SW480 (cell line): ENCODE data around the gene UBL4A.
A peak's percentile ranks its signal among the peaks of the same experiment; 100 is the strongest.

Experiments used
- DNase-seq: peaks from one replicate; pipeline ENCODE4 v3.0.0-alpha.2; 2016; ENCODE audit warnings: low spot score

The UBL4A gene

DNA sequence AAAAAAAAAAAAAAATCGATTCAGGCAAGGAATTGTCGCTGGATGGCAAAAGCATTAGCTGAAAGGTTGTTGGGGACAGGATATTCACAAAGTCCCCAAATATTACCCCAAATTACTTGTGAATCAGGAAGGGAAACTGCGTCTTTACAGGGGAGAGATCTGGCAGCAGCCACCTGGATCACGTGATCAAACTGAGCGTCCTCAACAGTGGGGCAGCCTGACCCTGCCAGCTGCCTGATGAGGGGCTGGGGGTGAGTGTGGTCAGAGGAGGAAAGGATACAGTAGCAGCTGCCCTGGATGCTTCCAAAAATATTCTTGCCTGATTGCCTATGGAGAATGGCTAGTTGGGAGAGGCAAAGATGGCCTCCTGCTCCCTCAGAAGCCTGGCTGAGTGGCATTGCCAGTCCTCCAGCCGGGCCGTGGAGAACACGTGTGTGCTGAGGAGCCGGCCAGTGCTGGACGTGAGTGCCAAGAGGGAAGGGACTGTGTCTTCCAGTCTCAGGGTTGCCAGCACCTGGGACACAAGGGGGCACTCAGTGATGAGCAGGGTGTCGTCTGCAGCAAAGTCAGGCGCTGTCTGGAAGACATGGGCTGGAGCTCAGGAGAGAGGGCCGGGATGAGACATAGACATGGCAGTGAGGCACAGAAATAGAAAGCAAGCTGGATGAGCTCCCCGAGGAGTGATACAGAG is 4.4 kb downstream of the UBL4A start:
- DNase-seq = no peak

DNA sequence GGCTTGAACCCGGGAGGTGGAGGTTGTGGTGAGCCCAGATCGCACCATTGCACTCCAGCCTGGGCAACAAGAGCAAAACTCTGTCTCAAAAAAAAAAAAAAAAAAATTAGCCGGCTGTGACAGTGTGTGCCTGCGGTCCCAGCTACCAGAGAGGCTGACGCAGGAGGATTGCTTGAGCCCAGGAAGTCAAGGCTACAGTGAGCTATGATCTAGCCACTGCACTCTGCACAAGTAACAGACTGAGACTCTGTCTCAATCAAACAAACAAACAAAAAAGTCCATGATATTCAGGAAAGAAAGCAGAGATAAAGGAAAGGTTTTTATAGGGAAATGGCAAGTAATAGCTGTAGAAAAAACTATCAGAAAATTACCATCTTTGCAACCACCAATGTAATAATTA is 5.2 kb downstream of the UBL4A start:
- no peak for DNase-seq

DNA sequence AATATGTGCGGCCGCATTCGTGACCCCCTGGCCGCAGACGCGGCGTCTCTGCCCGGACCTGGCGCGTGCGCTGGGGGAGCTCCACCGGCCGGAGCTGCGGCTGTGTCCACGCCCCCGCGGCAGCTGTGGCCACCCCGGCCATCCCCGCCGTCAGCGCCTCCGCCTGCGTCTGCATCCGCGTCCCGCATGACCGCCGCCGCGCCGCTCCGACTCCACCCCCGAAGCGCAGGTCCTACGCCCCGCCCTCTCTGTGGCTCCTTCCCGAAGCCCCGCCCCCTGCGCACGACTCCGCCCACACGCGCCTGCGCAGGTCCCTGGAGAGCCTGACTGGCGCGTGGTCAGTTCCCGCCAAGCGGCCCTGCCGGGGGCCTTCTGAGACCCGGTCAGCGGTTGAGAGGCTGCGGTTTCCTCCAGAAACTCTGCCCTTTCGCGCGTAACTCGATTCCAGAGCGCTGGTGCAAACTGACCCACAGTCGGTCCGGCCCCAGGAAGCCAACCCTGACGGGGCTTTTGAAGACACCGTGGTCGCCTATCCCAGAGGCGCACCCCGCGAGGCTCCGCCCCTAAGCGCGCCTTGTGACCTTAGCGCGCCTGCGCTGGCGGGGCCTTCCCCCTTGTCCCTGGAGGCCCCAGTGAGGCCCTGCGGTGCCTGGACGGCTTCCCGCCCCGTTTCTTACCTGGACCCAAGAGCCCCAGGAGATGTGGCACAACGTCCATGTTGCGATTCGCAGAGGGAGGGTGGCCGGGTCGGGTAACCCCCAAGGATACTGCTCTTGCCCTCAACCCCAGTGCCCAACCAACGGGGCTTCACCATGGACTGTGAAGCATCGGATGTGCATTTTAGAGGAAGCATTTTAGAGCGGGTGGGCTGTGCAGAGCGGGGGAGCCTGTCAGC is 7.4 kb downstream of the UBL4A start, which contains the start of gene LAGE3:
Gene LAGE3 (minus strand): TSS at position 554 of the 895 bp plus-strand sequence. CDS start 366 bp downstream, at position 188.
- DNase-seq = peak; percentile 82

DNA sequence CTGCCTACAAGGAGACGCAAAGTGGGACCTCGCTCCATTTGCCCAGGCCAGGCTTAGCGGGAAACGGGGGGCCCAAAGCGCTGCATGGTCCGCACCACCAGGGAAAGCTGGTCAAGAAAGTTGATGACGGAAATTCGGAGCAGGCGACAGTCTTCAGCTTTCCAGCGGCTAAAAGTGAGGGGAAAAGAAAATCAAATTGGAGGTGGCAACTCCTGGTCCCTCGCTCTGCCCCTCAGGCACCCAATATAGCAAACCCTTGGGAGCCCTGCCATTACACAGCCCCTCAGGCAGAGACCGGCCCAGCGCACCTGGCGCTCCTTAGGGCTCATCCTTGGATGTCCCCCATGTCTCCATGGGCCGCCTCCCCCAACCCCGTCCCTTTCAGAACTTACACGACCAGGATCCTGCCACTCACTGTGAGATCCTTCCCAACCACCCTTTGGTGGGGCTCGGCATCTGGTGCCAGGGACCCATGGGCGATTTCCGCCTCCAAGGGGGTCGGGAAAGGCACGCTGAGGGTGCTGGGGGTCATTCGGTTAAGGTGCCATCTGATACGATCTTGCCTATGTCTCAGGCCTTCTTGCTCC is 8.4 kb downstream of the UBL4A start:
- DNase-seq = no peak

DNA sequence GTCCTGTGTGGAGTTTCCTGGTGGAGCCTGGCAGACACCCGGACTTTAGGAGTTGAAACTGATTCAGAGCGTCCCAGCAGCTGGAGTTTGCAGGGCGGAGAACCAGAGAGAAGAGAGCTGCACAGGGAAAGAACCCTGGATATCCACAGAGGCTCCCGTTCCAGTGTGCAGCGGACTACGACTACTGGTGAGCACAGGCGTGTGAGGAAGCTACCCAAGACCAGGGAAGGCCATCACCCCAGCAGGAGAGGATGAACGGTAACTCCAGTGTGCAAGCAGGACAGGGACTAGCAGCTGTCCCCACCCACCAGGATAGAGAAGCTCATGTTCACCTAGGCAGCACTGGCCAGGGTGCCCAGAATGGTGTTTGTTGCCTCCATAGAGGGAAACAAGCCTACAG is 9.6 kb downstream of the UBL4A start:
- DNase-seq = no peak

DNA sequence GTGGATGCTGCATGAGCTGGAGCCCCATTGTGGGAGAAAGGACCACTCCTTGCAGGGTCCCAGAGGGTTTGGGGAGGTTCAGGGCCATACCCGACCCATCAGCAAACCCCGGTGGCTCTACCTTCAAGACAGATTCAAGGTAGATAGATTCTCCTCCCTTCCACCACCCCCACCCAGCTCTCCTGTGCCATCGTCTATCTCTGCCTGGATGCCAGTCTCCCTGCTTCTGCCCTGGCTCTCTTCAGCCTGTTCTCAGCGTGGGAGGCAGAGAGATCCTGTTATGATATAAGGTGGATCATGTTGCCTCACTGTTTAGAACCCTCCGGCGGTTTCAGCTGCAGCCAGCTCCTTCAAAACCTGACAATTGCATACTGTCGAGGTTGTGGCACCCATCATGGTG is 12.7 kb downstream of the UBL4A start:
- no peak for DNase-seq

DNA sequence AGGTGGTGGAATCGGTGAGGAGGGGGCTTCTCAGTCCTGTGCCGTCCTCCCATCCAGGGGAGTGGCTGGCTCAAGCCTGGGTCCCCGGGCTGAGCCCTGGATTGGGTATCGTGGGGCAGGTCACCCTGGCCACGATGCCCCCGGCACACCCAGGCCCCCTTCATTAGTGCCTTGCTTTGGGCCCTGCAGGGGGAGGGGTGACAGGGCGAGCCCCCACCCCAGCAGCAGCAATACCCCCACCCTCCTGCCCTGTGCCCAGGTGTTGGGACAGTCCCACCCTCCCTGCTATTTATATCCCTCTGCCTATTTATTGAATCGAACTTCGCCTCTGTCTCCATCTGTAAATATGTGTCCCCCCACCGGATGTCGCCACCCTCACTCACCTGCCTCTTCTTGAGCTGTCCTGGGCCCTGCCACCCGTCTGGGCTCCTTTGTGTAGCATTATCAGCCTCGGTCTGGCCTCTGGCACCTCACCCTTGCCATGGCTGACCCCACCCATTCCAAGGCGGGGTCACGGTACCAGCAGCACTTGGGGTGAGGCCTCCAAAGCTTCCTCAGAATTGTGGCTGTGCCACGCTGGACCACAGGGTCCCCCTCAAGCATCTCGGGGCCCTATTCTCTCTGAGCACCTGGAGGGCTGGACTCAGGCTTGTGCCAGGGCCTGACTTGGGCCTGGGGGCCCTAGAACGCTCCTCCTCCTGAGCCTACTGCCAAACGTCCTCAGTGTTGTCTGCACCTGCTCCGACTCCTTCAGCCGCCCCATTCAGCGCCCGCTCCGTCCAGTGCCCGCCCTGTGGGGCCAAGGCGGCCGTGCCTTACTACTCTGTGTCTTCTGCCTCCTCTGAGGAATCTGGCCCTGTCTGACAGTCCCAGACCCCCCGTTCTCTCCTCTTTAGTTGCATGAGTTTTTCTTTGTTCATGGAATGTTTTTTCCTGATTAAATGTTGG is 13.5 kb downstream of the UBL4A start:
- no peak for DNase-seq

DNA sequence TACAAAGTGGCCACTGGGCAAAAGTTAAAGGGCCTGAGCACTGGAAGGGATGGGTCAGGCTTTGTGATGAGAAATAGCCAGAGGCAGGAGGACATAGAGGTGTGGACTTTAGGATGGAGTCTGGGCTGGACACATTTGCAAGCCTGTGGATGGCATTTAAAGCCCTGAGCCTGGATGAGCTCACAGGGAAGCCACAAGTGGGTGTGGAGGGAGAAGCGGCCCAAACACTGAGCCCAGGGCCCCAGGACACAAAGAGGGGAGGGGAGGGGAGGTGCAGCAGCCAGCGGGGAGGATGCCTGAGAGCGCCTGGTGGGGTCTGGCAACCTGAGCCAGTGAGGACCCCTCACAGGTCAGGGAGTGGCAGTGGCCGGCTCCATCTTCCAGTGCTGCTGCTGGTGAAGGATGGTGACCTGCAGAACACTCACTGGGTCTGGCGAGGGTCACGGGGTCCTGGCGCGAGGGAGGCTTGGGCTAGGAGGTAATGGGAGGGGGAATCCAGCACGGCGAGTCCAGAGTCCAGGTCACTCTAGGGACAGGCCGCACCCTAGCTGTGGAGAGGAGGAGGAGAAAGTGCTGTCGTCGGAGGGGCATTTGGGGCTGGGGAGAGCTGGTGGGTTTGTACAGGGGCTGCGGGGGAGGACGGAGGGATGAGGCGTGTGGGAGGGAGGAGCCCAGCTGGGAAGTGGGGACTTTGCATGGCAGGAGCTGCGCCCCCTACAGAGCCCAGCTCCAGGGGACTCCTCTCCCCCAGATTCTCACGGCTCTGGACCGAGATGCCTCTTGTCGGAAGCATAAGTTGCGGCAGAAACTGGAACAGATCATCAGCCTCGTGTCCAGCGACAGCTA is 14.4 kb downstream of the UBL4A start:
- DNase-seq = no peak

DNA sequence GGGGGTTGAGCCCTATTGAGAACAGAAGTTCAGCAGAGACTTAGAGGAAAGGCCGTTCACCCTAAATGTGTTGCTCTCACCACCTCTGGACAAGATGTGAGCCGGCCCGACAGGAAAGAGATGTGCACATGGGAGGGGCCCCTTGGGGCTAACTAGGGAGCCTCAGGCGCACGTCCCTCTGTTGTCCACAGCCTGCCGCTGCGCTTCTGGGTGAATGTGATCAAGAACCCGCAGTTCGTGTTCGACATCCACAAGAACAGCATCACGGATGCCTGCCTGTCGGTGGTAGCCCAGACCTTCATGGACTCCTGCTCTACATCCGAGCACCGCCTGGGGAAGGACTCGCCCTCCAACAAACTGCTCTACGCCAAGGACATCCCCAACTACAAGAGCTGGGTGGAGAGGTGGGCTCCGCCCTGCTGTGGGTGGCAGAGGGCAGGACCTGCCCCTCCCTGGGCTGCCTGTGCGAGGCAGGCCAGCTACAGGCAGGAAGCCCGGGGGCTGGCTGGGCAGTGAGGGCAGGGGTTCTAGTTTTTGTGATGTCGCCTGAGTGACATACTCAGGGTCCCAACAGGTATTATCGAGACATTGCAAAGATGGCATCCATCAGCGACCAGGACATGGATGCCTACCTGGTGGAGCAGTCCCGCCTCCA is 15.4 kb downstream of the UBL4A start:
- no peak for DNase-seq

DNA sequence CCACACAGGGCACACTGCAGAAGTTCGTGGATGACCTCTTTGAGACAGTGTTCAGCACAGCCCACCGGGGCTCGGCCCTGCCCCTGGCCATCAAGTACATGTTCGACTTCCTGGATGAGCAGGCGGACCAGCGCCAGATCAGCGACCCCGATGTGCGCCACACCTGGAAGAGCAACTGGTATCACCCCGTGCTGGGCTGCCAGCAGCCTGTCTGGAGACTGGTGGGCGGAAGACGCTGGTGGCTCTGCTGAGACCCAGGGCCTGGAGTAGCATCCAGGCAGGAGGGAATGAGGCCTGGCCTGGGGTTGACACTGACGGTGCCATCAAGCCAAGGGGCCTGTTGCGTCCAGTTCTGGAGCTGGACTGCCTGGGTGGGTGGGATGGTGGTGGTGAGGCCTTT is 16.0 kb downstream of the UBL4A start:
- DNase-seq = no peak

DNA sequence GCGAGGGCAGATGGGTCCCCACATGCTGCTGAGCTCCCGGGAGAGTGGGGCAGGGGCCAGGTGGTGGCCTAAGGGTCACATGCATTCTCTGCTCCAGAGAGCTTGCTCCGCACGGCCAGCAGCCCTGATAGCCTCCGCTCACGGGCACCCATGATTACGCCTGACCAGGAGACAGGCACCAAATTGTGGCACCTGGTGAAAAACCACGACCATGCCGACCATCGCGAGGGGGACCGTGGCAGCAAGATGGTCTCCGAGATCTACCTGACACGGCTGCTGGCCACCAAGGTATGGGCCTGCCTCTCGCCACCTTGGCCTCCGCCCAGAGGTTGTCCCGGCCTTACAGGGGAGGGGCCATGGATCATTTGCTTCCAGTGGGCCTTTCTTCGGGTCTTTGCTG is 16.5 kb downstream of the UBL4A start:
- no peak for DNase-seq

DNA sequence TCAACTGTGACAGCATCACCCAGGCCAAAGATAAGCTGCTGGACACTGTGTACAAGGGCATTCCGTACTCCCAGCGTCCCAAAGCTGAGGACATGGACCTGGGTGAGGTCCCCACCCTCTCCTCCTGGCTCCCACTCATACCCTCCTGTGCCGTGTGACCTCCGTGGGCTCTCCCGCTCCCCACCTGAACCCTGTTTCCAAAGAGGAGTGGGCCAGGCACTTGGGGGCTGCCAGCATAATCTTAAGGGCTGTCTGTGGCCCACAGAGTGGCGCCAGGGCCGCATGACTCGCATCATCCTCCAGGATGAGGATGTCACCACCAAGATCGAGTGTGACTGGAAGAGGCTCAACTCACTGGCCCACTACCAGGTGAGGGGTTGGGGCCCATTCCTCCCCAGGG is 17.3 kb downstream of the UBL4A start:
- DNase-seq = no peak

DNA sequence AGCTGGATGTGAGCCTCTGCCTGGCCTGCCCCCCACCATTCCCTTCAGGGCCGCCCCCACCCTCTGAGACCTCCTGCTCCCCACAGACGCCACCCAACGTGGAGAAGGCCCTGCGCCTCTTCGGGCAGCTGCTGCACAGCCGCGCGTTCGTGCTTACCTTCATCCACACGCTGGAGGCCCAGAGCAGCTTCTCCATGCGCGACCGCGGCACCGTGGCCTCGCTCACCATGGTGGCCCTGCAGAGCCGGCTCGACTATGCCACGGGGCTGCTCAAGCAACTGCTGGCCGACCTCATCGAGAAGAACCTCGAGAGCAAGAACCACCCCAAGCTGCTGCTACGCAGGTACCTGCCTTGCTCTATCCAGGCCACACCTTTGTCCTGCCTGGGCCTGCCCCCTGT is 18.2 kb downstream of the UBL4A start:
- DNase-seq = no peak

DNA sequence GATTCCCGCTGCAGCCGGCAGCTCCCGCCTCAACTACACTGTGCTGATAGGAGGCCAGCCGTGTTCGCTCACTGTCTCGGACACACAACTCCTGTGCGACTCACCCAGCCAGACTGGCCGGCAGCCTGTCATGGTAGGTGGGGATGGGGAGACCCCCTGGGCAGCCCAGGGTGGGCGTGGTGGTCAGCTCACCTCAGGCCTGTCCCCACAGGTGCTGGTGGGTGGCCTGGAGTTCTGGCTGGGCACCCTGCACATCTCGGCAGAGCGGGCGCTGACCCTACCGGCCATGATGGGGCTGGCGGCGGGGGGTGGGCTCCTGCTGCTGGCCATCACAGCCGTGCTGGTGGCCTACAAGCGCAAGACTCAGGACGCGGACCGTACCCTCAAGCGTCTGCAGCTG is 18.9 kb downstream of the UBL4A start:
- DNase-seq = no peak

DNA sequence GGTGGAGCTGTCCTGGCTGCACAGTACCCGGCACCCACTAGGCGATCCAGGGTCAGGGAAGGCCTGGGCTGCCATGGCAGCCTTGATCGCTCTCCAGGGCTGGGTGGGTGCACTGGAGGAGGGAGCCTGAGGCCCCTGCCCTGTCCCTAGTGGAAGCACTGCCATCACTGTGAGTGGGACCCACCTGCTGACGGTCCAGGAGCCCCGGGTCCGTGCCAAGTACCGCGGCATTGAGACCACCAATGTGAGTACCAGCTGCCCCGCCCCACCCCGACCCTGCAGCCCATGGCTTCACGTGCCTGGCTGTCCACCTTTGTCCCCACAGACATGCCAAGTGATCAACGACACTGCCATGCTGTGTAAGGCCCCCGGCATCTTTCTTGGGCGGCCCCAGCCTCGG is 19.5 kb downstream of the UBL4A start:
- DNase-seq = no peak

DNA sequence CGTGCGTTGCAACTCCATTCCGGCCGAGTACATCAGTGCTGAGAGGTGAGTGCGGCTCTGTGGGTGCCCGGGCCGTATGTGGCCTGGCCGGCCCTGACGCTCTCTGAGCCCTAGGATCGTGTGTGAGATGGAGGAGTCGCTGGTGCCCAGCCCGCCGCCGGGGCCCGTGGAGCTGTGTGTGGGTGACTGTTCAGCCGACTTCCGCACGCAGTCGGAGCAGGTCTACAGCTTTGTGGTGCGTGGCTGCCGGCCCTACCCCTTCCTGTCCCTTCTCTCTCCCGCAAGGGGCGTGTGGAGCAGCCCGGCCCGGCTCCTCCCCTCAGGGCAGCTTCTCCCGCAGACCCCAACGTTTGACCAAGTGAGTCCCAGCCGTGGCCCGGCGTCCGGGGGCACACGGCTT is 20.4 kb downstream of the UBL4A start:
- no peak for DNase-seq

DNA sequence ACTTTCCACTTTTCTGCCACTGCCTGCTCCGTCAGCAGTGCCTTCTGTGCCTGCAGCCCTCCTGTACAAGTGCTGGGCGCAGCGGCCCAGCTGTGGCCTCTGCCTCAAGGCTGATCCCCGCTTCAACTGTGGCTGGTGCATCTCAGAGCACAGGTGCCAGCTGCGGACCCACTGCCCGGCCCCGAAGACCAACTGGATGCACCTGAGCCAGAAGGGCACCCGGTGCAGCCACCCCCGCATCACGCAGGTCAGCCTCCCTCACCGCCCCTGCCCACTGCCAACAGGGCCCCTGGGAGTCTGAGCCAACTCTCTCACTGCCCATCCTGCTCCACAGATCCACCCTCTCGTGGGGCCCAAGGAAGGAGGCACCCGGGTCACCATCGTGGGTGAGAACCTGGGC is 20.8 kb downstream of the UBL4A start:
- no peak for DNase-seq

DNA sequence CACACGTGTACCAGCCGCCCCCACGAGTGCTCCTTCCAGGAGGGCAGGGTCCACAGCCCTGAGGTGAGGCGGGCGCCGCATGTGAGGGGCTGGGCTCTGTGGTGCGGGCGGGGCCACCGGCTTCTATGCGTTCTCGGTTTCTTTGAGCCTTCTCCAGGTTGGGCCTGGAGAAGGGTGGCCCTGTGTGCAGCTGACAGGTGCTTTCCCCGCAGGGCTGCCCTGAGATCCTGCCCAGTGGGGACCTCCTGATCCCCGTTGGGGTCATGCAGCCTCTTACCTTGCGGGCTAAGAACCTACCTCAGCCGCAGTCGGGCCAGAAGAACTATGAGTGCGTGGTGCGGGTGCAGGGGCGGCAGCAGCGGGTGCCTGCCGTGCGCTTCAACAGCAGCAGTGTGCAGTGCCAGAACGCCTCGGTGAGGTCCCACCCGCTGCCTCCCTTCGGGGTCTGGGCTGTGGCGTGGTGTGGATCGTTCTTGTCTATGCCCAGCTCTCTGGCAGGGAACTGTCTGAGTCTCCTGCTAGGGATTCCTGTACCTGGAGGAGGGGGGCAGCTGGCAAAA is 21.5 kb downstream of the UBL4A start:
- no peak for DNase-seq

DNA sequence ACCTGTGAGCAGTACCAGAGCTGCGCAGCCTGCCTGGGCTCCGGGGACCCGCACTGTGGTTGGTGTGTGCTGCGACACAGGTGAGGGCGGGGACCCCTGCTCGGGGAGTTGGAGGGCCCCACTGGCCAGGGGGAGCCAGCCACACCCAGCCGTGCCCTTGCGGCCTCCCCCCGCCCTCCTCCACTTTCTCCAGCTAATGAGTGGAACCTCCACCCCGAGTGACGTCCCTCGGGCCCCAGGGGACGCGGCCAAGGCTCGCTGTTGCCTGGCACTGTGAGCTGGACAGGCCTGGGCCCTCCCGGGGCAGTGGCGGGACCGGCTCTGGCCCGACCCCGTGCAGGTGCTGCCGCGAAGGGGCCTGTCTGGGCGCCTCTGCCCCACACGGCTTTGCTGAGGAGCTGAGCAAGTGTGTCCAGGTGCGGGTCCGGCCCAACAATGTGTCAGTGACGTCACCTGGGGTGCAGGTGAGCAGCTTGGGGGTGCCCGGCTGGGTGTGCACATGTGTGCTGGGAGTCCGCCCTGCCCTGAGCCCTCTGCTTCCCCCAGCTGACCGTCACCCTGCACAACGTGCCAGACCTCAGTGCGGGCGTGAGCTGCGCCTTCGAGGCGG is 22.7 kb downstream of the UBL4A start:
- DNase-seq = no peak

DNA sequence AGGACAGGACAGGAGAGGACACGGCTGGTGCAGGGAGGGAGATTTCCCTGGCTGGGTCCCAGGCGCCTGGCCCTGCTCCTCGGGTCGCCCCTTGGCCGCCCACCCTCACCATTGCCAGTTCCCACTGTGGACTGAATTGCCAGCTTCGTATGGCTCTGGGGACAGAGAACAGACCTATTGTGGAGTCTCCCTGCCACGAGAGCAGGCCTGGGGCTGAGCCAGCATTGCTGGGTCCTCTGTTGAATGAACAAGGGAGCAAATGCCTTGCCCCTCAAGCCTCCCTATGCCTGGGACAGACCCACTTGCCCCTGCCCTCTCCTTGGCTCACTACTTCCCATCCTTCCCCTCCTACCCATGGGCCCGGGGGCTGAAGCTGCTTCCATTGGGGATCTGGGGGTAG is 24.0 kb downstream of the UBL4A start:
- DNase-seq = no peak
